GM13977 (cell line): ENCODE results near the gene HMG20B.

ENCODE experiments used
- DNase-seq: peaks from one replicate; pipeline ENCODE4 v3.0.0; 2012; ENCODE audit warnings: low spot score
- CTCF ChIP-seq: IDR thresholded peaks from 2 replicates; pipeline ENCODE4 v1.5.1; 2012; ENCODE audit warnings: mild to moderate bottlenecking, control low read depth; ENCODE audit not compliant: insufficient read depth; ENCODE audit errors: extremely low read depth, missing control alignments
- in situ Hi-C: fragments of 300-500 bp; cut with MboI; formaldehyde crosslinking; loops from one replicate; pipeline ENCODE4 v1.12.0; 2022; ENCODE audit warnings: low sequenced_read_pairs, low pct_unique_long_range_greater_than_20kb, mixed read lengths, inconsistent platforms; ENCODE audit not compliant: unreplicated experiment

The HMG20B gene

GRCh38 chr19:3593156-3593555 is 20.4 kb downstream of the HMG20B start:
- no peak for TF ChIP-seq CTCF
- in situ Hi-C loops, result no loop called here
- no peak for DNase-seq

- no peak for TF ChIP-seq CTCF
- in situ Hi-C loops, result no loop called here
- DNase-seq, result no peak
Measured at GRCh38 chr19:3595521-3596061, 22.8 kb downstream of the HMG20B start.

GRCh38 chr19:3599776-3600187 is 27.0 kb downstream of the HMG20B start:
- peak; percentile 11 for TF ChIP-seq CTCF
- no peak for DNase-seq
- in situ Hi-C loops, result no loop called here

DNA sequence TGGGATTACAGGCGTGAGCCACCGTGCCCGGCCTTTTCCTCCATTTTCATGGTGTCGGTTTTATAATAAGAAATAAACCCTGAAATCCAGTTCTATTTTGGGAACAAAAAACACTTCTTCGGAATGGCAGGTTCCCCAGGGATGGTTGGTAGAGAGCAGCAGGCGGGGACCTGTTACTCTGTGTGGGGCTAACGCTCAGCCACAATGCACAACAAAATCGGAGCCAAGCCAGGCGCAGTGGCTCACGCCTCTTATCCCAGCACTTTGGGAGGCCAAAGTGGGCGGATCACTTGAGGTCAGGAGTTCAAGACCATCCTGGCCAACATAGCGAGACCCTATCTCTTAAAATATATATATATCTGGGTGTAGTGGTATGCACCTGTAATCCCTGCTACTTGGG is 28.3 kb downstream of the HMG20B start:
- in situ Hi-C loops, result no loop called here
- TF ChIP-seq CTCF, result no peak
- no peak for DNase-seq

DNA sequence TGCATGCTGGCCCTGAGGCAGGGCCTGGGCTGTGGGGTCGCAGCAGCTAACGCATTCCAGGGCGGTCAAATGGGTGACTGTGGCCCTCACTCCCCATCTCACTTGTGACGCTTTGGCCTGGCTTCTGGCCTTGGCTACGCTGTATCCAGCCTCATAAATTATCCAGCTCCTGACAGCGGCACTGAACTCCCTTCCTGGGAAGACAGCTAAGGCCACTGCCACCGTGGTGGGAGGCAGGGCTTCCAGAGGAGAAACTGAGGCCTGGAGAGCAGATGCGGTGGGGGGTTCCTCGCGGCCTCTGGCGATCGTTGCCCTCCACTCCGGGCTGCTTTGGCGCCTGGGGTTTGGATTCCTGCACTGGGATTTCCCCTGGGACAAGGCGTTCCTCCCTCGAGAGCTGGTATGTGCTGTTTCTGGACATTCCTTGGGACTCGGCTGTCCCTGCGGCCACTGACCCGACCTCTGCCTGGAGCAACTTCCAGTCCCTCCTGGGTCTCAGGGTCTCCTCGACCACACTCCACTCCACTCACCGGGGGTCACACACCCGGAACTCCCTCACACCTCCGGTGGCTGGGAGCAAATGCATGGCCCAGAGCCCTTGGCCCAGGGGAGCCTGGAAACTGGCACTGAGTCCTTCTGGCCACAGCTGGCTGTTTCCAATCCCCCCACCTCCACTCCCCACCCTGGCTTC is 30.5 kb downstream of the HMG20B start:
- TF ChIP-seq CTCF, result no peak
- in situ Hi-C loops, result no loop called here
- no peak for DNase-seq

- in situ Hi-C loops, result no loop called here
- TF ChIP-seq CTCF, result no peak
Measured at GRCh38 chr19:3604227-3604986, 31.7 kb downstream of the HMG20B start.

More at GRCh38 chr19:3604227-3604986, 31.7 kb downstream of the HMG20B start:
- DNase-seq, result no peak
